NCI-H1436 (cell line): ENCODE results near the gene CIDEC.

ENCODE experiments used
- DNase-seq: peaks from one replicate; lab custom pipeline; 2025; lab: John Stamatoyannopoulos, UW

The CIDEC gene

DNA sequence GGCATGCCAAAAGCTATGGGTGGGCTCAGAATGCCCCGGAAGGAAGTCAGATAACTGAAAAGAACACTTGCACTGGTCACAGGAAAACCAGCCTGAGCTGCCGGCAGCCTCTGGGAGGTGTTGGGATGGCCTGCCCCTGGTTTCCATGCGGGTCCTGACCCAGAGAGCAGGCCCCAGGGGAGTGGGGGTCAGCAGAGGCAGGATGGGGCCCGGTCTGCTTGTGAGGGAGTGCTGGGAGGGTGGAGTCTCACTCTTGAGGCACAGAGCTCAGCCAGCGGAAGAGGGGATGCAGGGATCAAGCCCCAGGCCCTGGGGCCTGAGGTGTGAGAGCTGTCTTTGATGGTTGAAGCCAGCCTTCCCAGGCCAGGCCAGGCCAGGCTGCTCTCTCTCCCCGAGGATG is 33.8 kb downstream of the CIDEC start:
- no peak for DNase-seq

DNA sequence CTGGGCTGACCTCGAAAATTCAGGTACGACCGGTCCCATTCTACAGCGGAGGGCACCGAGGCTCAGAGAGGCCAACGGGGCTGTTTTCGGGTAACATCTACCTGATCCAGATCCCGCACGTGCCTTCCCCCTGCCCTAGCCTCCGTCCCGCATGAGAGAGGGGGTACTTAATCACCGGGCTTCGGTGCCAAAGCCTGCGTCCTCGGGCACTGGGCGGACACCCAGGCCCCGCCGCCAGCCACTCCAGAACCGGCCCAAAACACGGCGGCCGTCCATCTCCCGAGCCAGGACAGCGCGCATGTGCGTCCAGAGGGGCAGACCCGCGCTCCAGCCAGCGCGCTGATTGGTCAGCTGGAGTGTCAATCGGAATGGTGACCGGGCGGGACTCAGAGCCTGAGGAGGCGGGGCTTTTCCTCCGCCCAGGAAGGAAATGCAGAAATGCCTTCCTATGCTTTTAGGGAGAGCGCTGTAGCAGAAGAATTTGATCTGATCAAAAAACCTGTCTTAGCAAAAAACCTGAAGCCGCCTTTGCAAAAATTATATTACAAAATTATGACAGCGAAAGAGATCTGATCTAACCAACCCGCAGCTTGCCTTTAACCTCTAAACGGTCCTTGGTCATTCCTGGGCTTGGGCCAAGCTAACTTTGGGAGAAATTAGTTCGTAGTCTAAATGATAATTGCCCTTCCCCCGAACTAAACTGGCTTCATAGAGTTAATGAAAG is 36.2 kb downstream of the CIDEC start, which contains the start of gene RPUSD3:
Gene RPUSD3, minus strand, starts transcription at position 294 of the 724 bp plus-strand sequence. Its CDS starts 18 bp downstream, at position 276.
- peak; percentile 76 for DNase-seq

DNA sequence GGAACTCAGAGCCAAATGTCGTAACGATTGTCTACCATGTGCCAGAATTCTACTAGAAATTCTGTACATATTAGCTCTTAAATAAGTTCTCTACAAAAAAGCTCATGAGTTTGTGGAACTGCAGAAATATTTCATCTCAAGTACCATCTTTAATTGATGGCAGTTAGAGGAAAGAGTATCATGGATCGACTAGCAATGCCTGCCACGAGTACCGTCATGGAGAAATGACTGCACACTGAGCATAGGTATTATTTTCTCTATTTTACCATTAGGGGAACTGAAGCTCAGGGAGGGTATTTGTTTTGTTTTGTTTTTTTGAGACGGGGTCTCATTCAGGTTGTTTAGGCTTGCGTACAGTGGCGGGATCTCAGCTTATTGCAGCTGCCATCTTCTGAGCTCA is 39.0 kb downstream of the CIDEC start:
- DNase-seq = no peak

DNA sequence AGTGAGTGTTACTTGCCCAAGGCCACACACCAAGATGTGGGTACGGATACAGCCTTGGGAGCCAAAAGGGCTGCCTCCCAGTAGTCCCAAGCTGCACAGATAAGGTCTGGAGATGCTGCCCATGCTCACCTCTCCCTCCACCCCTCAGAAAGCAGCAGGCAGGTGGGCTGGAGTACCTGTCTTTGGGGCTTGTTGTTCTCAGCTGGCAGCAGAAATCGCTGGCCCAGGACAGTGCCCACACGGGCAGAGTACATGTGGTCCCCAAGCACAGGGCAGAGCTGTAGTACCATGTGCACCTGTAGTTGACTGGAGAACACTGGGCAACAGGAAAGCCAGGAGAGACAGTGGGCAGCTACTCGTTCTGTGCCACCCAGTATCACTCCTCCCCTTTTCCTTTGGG is 41.2 kb downstream of the CIDEC start:
- no peak for DNase-seq

DNA sequence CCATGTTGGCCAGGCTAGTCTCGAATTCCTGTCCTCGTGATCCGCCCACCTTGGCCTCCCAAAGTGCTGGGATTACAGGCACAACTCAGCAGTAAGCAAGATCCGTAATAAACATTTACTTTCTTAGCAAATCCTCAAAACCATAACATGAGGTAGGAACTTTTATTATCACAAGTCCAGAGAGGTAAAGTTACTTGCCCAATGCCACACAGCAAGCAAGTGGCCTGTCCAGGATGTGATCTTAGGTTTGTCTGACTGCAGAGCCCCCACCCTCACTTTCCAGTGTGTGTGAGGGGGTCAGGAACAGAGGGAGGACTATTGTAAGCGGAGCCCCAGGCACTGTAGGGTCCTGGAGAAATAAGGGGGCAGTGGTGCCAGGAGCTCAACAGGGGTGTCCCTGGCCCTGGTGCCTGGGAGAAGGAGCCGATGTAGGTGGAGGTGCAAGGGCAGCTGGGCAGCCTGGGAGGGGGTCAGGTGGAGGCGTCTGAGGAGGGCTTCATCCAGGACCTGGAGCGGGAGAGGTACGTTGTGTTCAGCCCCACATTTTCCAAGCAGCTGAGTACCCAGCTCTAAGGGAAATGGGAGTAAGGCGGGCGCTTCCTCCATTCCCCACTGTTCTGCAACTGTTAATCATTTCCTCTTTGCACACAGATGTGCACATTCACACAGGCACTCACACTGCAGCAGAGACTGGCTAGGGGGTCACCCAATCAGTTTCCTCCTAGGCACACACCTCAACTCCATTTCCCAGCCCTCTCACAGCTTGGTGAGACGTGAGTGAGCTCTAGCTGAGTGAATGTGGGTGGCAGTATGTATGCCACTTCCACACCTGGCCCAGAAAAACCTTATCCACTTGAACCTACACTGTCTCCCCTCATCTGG is 42.1 kb downstream of the CIDEC start:
- no peak for DNase-seq

DNA sequence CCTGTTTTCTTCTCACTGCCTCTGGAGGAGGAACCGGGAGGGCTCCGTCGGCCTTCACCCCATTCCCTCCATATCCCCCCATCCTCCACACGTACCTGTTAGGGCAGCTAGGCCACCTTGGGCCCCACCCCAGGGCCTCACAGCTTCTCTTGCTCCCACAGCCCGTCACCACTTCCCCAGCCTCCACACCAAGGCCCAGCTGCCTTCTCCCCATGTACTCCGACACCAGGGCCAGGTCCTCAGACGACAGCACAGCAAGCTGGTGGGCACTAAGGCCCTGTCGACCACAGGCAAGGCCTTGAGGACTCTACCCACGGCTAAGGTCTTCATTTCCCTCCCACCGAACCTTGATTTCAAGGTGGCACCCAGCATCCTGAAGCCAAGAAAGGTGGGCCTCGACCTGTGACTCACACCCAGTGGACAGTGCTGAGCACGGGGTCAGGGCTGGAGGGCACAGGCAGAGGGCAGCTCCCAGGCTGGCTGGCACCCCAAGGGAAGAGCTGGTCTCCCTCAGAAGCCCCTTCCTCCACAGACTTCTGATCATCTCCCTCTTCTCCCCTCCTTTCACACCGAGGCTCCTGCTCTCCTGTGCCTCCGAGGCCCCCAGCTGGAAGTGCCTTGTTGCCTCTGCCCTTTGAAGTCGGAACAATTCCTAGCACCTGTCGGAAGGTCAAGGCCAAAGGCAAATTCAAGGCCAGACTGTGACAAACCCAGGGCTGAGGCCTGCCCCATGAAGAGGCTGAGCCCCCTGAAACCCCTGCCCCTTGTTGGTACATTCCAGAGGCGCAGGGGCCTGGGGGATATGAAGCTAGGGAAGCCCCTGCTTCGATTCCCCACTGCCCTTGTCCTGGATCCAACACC is 45.3 kb downstream of the CIDEC start:
- DNase-seq = no peak

DNA sequence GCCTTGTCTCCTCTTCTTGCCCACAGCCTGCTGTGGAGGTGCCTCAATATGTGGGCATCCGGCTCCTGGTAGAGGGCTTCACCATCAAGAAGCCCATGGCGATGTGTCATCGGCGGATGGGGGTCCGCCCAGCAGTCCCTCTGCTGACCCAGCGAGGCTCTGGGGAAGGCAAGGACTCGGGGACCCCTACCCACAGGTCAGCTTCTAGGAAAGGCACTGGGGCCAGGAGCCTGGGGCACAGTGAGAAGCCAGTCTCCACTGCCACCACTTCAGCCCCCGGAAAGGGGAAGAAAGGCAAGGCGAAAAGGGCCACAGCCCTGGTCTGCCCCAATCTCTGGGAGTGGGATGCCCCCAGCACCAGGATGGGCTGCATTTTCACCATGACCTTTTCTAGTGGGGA is 47.0 kb downstream of the CIDEC start:
- DNase-seq = no peak

DNA sequence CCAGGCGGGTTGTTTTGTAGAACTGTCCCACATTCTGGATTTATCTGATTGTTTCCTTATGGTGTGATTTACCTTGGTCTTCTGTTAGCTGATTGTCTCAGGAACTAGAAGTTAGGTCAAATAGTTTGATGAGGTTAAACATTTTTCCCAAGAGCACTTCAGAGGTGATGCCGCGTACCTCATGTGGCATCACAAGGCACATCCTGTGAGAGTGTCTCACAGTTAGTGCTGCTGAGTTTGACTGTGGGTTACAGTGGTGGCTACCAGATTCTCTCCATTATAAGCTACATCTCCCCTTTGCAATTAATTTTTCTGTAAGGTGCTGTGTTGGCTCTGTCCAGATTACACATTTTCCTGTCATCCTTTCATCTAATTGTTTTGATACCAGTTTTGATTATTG is 48.8 kb downstream of the CIDEC start:
- DNase-seq = no peak

DNA sequence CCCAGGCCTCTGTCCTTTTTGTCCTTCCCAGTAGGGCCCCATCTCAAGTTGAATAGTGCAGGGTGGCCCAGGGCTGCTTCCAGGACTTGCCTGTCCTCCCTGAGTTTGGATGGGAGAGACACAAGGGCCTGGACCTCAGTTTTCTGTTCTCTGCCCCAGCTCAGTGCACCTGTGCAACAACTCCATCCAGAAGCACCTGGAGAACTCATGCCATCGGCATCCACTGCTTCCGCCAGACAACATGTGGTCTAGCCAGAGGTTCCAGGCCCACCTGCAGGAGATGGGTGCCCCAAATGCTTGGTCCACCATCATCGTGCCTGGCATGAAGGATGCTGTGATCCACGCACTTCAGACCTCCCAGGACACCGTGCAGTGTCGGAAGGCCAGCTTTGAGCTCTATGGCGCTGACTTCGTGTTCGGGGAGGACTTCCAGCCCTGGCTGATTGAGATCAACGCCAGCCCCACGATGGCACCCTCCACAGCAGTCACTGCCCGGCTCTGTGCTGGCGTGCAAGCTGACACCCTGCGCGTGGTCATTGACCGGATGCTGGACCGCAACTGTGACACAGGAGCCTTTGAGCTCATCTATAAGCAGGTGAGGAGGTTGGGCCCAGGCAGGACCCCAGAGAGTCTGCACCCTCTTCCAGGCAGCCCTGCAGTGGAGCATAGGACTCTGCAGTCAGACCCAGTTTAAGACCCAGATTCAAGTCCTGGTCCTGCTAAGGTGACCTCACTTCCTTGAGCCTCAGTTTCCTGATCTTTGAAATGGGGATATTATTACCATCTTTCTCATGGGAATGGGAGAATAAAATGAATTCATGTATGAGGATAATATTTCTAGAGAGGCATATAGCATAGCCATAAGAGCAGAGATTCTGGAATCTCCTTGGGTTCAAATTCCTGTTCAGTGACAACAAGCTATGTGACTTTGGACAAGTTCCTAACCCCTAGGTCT is 51.0 kb downstream of the CIDEC start:
- DNase-seq = no peak

DNA sequence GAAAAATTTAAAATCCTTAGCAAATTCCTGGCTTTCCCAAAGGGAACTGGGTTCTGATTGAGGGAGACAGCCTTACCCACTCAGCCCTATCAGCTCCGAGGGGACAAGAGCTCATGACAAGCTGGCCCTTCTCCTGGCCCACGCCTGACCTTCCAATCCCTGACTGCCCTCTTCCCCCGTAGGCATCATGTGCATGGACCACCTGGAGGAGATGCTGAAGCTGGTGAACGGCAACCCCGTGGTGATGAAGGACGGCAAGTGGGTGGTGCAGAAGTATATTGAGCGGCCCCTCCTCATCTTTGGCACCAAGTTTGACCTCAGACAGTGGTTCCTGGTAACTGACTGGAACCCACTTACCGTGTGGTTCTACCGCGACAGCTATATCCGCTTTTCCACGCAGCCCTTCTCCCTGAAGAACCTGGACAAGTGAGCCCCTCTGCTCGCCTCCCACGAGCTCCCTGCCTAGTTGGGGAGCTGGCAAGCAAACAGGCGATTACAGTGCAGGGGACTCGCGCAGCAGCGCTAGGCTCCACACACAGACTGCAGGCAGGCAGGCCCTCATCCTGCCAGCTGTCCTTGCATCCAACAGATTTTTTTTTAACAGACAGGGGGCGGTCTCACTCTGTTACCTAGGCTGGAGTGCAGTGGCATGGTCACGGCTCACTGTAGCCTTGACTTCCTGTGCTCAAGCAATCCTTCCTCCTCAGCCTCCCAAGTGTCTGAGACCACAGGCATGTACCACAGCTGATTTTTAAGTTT is 53.1 kb downstream of the CIDEC start:
- no peak for DNase-seq

DNA sequence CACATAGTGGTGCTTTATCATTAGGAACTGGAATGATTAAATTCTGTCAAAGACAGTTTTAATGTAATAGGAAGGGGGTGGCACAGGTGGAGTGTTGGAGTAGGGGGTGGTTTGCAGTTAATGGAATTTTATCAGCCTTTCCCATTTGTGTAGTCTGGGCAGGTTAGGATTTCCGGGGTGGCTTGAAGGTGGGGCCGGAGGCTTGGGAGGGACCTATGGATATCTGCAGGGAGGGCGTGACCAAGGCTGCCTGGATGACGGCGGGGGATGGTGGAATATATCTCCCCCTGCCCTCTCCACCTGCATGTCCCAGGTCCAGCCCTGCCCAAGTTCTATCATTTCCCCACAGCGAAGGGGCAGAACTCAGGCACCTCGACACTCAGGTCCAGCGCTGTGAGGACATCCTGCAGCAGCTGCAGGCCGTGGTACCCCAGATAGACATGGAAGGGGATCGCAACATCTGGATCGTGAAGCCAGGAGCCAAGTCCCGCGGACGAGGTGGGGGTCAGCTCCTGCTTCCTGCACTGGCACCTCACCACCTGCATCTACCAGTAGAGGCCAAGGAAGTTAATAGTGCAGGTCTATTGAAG is 54.5 kb downstream of the CIDEC start:
- no peak for DNase-seq

DNA sequence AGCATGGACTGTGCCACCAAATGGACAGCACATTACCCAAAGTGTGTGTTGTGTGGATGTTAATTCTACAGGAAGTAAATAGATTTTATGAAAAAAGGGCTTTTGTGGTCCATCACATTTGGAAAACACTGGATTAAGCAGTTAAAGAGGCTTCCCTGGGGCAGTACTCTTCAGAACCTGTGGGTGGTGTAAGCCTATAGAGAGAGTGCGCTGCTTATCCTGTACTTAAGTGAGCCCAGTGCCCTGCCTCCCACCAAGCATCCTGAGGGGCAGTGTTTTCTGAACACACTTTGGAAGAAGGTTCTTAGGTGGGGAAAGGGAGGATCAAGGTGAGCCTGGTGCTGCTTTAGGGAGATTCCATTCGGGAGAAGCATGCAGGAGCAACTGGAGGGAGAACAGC is 59.1 kb downstream of the CIDEC start:
- no peak for DNase-seq

DNA sequence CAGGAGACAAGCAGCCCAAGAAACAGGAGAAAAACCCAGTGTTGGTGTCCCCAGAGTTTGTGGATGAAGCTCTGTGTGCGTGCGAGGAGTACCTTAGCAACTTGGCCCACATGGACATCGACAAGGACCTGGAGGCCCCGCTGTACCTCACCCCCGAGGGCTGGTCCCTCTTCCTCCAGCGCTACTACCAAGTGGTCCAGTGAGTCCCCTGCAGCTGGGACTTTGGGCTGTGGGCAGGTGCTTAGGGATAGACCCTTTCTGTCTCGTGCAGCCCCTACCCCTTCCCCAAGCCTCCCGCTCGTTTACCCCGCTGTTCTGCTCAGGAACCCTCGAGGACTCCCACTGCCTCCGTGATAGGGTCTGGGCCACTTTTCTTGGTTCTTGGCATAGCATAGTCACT is 59.5 kb downstream of the CIDEC start:
- no peak for DNase-seq

DNA sequence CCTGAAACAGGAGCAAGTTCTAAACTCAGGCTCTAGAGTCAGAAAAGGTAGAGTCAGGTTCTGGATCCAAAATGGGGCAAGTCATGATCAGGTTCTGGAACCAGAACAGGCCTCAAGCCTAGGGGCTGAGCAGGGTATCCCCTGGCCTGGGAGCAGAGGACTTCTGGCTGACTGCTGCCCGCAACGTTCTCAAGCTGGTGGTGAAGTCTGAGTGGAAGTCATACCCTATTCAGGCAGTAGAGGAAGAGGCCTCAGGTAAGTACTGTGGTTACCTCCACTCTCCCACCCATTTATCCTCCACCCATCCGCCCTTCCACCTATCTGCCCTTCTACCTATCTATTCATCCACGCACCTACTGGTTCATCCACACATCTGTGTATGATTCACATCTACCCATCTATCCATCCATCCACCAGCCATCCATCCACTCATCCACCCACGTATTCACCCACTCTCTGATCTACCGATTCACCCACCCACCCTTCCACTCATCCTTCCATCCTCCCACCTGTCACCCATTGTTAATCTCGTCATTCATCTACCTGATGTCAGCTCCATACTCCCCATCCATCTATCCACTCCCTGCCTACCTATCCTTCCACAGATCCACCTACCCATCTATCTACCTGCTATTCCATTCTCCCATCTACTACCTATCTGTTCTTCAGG is 61.3 kb downstream of the CIDEC start:
- no peak for DNase-seq

DNA sequence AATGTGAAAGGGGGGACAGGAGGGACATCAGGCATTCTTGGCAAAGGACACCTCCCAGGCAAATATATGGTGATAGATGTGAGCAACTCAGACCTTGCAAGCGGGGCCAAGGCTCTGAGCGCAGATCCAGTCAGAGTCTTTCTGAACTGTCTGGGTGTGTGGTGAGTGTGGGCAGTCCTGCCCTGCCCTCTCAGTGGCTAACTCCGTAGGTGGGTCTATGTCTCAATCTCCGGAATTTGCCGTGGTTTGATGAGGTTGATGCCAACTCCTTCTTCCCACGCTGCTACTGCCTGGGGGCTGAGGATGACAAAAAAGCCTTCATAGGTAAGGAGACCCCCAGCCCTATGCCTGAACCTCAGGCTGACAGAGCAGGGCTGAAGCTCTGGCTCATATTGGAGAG is 62.6 kb downstream of the CIDEC start:
- DNase-seq = no peak
